OCI-LY1 (cell line): ENCODE data around the gene ALKBH4.
"Not testable (repeated sequence)": the region's sequence is repeated elsewhere in the genome, so short reads cannot be mapped to it uniquely, and the experiment has no call there.

Experiments used
- EZH2 ChIP-seq: fragments of 200-600 bp; sonication (generic), shearing (Covaris generic); IDR thresholded peaks from 2 replicates; pipeline ENCODE4 v1.8.0; 2017; ENCODE audit warnings: borderline replicate concordance, mixed run types, mild to moderate bottlenecking, antibody characterized with exemption, low read length, moderate library complexity, mixed read lengths
- TF ChIP-seq, protein P1 (sequence below): fragments of 200-600 bp; sonication (generic), shearing (Covaris generic); IDR thresholded peaks from 2 replicates; pipeline ENCODE4 v1.5.1; 2017; ENCODE audit warnings: mild to moderate bottlenecking, antibody characterized with exemption, low read length, moderate library complexity, mixed read lengths

DNA sequence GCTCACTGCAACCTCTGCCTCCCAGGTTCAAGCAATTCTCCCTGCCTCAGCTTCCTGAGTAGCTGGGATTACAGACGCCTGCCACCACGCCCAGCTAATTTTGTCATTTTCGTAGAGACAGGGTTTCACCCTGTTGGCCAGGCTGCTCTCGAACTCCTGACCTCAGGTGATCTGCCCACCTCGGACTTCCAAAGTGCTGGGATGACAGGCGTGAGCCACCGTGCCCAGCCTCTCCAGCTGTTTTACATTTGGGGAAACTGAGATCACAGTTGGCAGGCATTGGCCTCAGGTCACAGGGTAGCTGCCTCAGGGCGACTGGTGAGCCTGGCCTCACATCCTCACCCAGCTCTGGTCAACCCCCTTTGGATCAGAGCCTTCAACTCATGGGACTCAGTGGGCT, 45.9 kb upstream of the ALKBH4 start:
- TF ChIP-seq, protein P1, sequence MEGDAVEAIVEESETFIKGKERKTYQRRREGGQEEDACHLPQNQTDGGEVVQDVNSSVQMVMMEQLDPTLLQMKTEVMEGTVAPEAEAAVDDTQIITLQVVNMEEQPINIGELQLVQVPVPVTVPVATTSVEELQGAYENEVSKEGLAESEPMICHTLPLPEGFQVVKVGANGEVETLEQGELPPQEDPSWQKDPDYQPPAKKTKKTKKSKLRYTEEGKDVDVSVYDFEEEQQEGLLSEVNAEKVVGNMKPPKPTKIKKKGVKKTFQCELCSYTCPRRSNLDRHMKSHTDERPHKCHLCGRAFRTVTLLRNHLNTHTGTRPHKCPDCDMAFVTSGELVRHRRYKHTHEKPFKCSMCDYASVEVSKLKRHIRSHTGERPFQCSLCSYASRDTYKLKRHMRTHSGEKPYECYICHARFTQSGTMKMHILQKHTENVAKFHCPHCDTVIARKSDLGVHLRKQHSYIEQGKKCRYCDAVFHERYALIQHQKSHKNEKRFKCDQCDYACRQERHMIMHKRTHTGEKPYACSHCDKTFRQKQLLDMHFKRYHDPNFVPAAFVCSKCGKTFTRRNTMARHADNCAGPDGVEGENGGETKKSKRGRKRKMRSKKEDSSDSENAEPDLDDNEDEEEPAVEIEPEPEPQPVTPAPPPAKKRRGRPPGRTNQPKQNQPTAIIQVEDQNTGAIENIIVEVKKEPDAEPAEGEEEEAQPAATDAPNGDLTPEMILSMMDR, result not testable (repeated sequence)
- TF ChIP-seq EZH2, result not testable (repeated sequence)
